22Rv1 (cell line): ENCODE measurements around the gene DDAH1.

Experiments
- ZFX ChIP-seq: fragments of 450-650 bp; IDR thresholded peaks from 2 replicates; pipeline ENCODE4 v1.6.1; 2017; ENCODE audit warnings: antibody characterized with exemption, borderline replicate concordance
- TF ChIP-seq, protein P1 (sequence below): fragments of 450-650 bp; IDR thresholded peaks from 2 replicates; pipeline ENCODE4 v1.5.1; 2017; ENCODE audit warnings: mild to moderate bottlenecking

DNA sequence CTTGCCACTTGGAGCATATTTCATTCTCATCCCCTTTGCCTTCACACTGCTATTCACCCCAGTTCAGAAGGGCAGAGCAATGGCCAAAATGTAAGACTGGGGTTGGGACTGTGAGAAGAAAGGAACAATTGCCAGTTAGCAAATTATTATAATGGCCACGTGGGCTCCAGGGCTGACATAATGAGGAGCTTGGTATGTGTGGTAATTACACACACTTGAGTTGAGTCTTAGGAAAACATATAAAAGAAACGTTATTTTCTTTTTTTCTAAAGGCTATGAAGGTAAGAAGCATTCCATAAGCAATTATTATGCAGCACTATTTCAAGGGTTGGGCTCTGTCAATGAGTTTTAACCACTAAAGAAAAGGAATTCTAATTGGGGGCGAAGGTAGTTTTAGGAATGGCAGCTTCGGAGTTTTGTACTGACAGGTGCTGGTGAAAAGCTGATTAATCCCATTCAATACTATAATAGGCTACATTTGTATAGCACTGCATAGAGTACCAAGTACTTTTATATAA, 156.1 kb downstream of the DDAH1 start:
- TF ChIP-seq, protein P1, sequence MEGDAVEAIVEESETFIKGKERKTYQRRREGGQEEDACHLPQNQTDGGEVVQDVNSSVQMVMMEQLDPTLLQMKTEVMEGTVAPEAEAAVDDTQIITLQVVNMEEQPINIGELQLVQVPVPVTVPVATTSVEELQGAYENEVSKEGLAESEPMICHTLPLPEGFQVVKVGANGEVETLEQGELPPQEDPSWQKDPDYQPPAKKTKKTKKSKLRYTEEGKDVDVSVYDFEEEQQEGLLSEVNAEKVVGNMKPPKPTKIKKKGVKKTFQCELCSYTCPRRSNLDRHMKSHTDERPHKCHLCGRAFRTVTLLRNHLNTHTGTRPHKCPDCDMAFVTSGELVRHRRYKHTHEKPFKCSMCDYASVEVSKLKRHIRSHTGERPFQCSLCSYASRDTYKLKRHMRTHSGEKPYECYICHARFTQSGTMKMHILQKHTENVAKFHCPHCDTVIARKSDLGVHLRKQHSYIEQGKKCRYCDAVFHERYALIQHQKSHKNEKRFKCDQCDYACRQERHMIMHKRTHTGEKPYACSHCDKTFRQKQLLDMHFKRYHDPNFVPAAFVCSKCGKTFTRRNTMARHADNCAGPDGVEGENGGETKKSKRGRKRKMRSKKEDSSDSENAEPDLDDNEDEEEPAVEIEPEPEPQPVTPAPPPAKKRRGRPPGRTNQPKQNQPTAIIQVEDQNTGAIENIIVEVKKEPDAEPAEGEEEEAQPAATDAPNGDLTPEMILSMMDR: no peak
- no peak for TF ChIP-seq ZFX
